GM12878 (cell line): Measurements from ENCODE around the gene TNFRSF1B. TPM values are rescaled to one million over a fixed set of nuclear protein-coding genes. Genes with fewer than 3 reads are reported as not detected.

ENCODE experiments used
- ATAC-seq: fragments of 200-7000 bp; cut with Tn5 transposase; 3 replicates; pipeline ENCODE4 v1.9.1; 2020; ENCODE audit warnings: mild to moderate bottlenecking, moderate library complexity
- BruUV-seq: library from RNA; stranded (reverse); fragments of 400-500 nt; replicated peaks from 2 replicates; lab custom pipeline; 2021; lab: Mats Ljungman, UMichigan
- CTCF ChIA-PET: fragments of 300-600 bp; sonication (Branson Sonifier 250); formaldehyde crosslinking; extraction: SDS; loops from one replicate; lab custom pipeline; 2021; ENCODE audit warnings: inconsistent platforms; lab: Yijun Ruan, JAX
- POLR2A ChIA-PET: fragments of 350-600 bp; formaldehyde crosslinking; extraction: SDS; loops from one replicate; lab custom pipeline; 2021; ENCODE audit warnings: inconsistent platforms; lab: Charles Lee
- RAD21 ChIA-PET: fragments of 300-600 bp; sonication (Branson Sonifier 250); formaldehyde crosslinking; loops from one replicate; lab custom pipeline; 2023; ENCODE audit warnings: antibody characterized with exemption; ENCODE audit not compliant: unreplicated experiment; lab: Charles Lee
- SMC1A ChIA-PET: fragments of 300-600 bp; sonication (Branson Sonifier 250); formaldehyde crosslinking; loops from one replicate; lab custom pipeline; 2023; ENCODE audit not compliant: unreplicated experiment, uncharacterized antibody; lab: Charles Lee
- DNase-seq: peaks from one replicate; pipeline ENCODE4 v3.0.0-alpha.2; 2011; ENCODE audit warnings: low read depth, low spot score
- FAIRE-seq: peaks from 3 replicates; lab custom pipeline; 2011; peaks lifted over from hg19 to GRCh38; lab: Jason Lieb, UNC
- H2AFZ ChIP-seq: 2 replicates; pipeline ENCODE4 v1.6.0; 2011; ENCODE audit warnings: low read depth, low read length, control low read depth; ENCODE audit not compliant: control insufficient read depth
- H3K27ac ChIP-seq: 2 replicates; pipeline ENCODE4 v1.5.1; 2011; ENCODE audit warnings: control low read depth; ENCODE audit not compliant: control insufficient read depth, insufficient read depth
- H3K27me3 ChIP-seq, 2 experiments: replicated peaks in 1 of 2; 2 replicates each; pipeline versions ENCODE4 v1.6.0 to v1.6.1; 2011; ENCODE audit warnings: low read length in 1 of 2; ENCODE audit not compliant: control insufficient read depth in 2 of 2, insufficient read depth in 2 of 2
- H3K36me3 ChIP-seq, 2 experiments: 2 replicates each; pipeline ENCODE4 v1.5.1; 2011; ENCODE audit warnings: low read length in 1 of 2; ENCODE audit not compliant: control insufficient read depth in 2 of 2, insufficient read depth in 2 of 2
- H3K4me1 ChIP-seq: 2 replicates; pipeline ENCODE4 v1.6.1; 2011; ENCODE audit warnings: mild to moderate bottlenecking, low read length, moderate library complexity, mixed read lengths; ENCODE audit not compliant: control insufficient read depth, insufficient read depth
- H3K4me2 ChIP-seq: 2 replicates; pipeline ENCODE4 v1.6.0; 2011; ENCODE audit warnings: control low read depth; ENCODE audit not compliant: control insufficient read depth, insufficient read depth
- H3K4me3 ChIP-seq: fragments of 200-600 bp; sonication (generic); 2 replicates; pipeline ENCODE4 v1.5.1; 2016
- H3K79me2 ChIP-seq: 2 replicates; pipeline ENCODE4 v1.6.0; 2011; ENCODE audit warnings: low read length; ENCODE audit not compliant: control insufficient read depth, insufficient read depth
- H3K9ac ChIP-seq: 2 replicates; pipeline ENCODE4 v1.8.0; 2011; ENCODE audit warnings: low read length, control low read depth, mixed read lengths; ENCODE audit not compliant: control insufficient read depth, insufficient read depth
- H3K9me3 ChIP-seq: replicated peaks from 3 replicates; pipeline ENCODE4 v1.5.1; 2011; ENCODE audit warnings: mild to moderate bottlenecking, low read length; ENCODE audit not compliant: control insufficient read depth, insufficient read depth
- H4K20me1 ChIP-seq: 2 replicates; pipeline ENCODE4 v1.6.0; 2011; ENCODE audit not compliant: control insufficient read depth, insufficient read depth
- BHLHE40 ChIP-seq, 2 experiments: fragments of 450-650 bp in 1 of 2; IDR thresholded peaks; 2 replicates each; pipeline ENCODE4 v1.6.1; 2011 to 2017; ENCODE audit warnings: low read depth in 2 of 2, borderline replicate concordance in 1 of 2, improper control_type of control experiment in 1 of 2, low read length in 1 of 2, mild to moderate bottlenecking in 1 of 2
- HDAC6 ChIP-seq: fragments of 200-600 bp; sonication (generic); IDR thresholded peaks from one replicate; pipeline ENCODE4 v1.8.0; 2017; ENCODE audit warnings: antibody characterized with exemption; ENCODE audit not compliant: unreplicated experiment
- IKZF1 ChIP-seq: fragments of 450-650 bp; conservative IDR thresholded peaks from 2 replicates; pipeline ENCODE4 v1.6.1; 2017; ENCODE audit warnings: antibody characterized with exemption, mild to moderate bottlenecking
- TARDBP ChIP-seq: IDR thresholded peaks from 2 replicates; pipeline ENCODE4 v1.6.1; 2016; ENCODE audit warnings: borderline replicate concordance
- WGBS: methylation state at CpG from one replicate; pipeline ENCODE4 v1.1.6; 2016; ENCODE audit warnings: low lambda C conversion rate; ENCODE audit not compliant: insufficient replicate concordance, insufficient coverage; ENCODE audit errors: missing lambda C conversion rate; 5-methylcytosine and 5-hydroxymethylcytosine counted together
- in situ Hi-C: fragments of 300-500 bp; cut with MboI; formaldehyde crosslinking; loops from 9 replicates; pipeline ENCODE4 v1.14.3; 2018; ENCODE audit warnings: mixed read lengths
- intact Hi-C: fragments of 100-400 bp; cut with micrococcal nuclease; formaldehyde crosslinking; loops from one replicate; pipeline ENCODE4 v1.14.2; 2022; ENCODE audit not compliant: unreplicated experiment
- polyA plus RNA-seq, 11 experiments: library from polyadenylated mRNA; depleted of rRNA in 4 of 11; unstranded in 6 of 11; stranded (reverse) in 5 of 11; fragments of >200 nt; fragmentation: Nextera tagmentation in 4 of 11; fragmentation: Illumina TruSeq in 1 of 11; extraction: Ambion mirVana in 4 of 11; extraction: Trizol in 1 of 11; gene quantifications; 1 replicate in 1 of 11; 2 replicates in 10 of 11; pipeline versions ENCODE4 v1.2.1 to v1.2.3, GENCODE V29; 2011 to 2016; ENCODE audit warnings: inconsistent platforms in 2 of 11, missing spikeins in 2 of 11, low read depth in 1 of 11
- total RNA-seq, 4 experiments: library from RNA; depleted of rRNA in 3 of 4; stranded (reverse); fragments of >200 nt in 3 of 4; fragmentation: Illumina TruSeq in 1 of 4; extraction: Trizol in 1 of 4; gene quantifications; 2 replicates each; pipeline versions ENCODE4 v1.2.1 to v1.2.3, GENCODE V29; 2013 to 2021

The TNFRSF1B gene
- total and polyA plus RNA-seq, 10 of the 15 experiments (the other 5 are each of a cell fraction or from before 2014, with no cell fraction given) = 10.1 to 87.2 (median 37.3) TPM

GRCh38 chr1:12165342-12165741 lies 1.4 kb upstream of the TNFRSF1B start:
- ChIA-PET POLR2A (interaction anchor here (0.5 to 2.4 kb wide), 9 partner anchors 9 to 122 kb away, joined by 3 to 8 read pairs (median 4); no protein-coding TSS in a partner anchor), SMC1A (interaction anchor here (1.0 to 20.8 kb wide), 4 partner anchors 17 to 40 kb away, joined by 4 to 347 read pairs (median 7); no protein-coding TSS in a partner anchor), RAD21 (interaction anchor here (0.9 to 8.2 kb wide), 6 partner anchors 9 to 41 kb away, joined by 3 to 119 read pairs (median 4); no protein-coding TSS in a partner anchor), CTCF (interaction anchor here (0.7 to 3.4 kb wide), 6 partner anchors 10 to 87 kb away, joined by 3 to 19 read pairs (median 3); no protein-coding TSS in a partner anchor)
- H3K36me3 ChIP-seq = 0 out of 4 replicates have a peak, but pooled peaks cover under 1 to 2% of the 10 kb centered on the region in 2 experiments
- H3K4me1 ChIP-seq = peaks cover 60% of the 10 kb centered on the region
- no peak for ATAC-seq
- in situ Hi-C loops = loop anchor here (25.0 kb wide), 1 partner anchor 1572 kb away; no protein-coding TSS in a partner anchor
- intact Hi-C loops = no loop called here
- DNase-seq = no peak
- H3K79me2 ChIP-seq = peaks cover 38% of the 10 kb centered on the region
- no peak overlapping the region for H2AFZ ChIP-seq
- no peak overlapping the region for H3K4me3 ChIP-seq
- H3K4me2 ChIP-seq = no peak overlapping the region
- 68% methylated on average over 4 of the region's 4 CpGs for WGBS
- BruUV-seq = no TSS peak
- H3K9me3 ChIP-seq = no peaks in the 10 kb centered on the region
- FAIRE-seq = no peak
- no peak overlapping the region for H3K9ac ChIP-seq
- no peaks in the 10 kb centered on the region for H3K27me3 ChIP-seq
- H3K27ac ChIP-seq = no peak overlapping the region
- no peak for TF ChIP-seq HDAC6
- TF ChIP-seq IKZF1 = peak; percentile 50
- no peak for TF ChIP-seq TARDBP
- no peak for TF ChIP-seq BHLHE40 (IDR thresholded peaks at IDR 0.05; ENCODE audit: borderline replicate concordance in 1 of 2, low read depth in 2 of 2, low read length in 1 of 2)
- TF ChIP-seq, all 136 proteins: peak for 1
- H4K20me1 ChIP-seq = no peaks in the 10 kb centered on the region; the same call in 1 of the 2 replicates
